Calu3 (cell line): Measurements from ENCODE around the gene PARD6B. TPM values are rescaled to one million over a fixed set of nuclear protein-coding genes. Genes with fewer than 3 reads are reported as not detected.

Source experiments
- BruUV-seq: library from RNA; stranded (reverse); fragments of 400-500 nt; replicated peaks from 2 replicates; lab custom pipeline; 2021; lab: Mats Ljungman, UMichigan
- CTCF ChIA-PET: fragments of 300-600 bp; sonication (Branson Sonifier 250); formaldehyde crosslinking; loops from one replicate; lab custom pipeline; 2022; ENCODE audit warnings: antibody characterized with exemption; lab: Charles Lee
- DNase-seq: peaks from one replicate; pipeline ENCODE4 v3.0.0; 2022
- H3K27ac Mint-ChIP-seq: one replicate; pipeline ENCODE4 v1.8.0; 2022; ENCODE audit warnings: mixed read lengths; ENCODE audit not compliant: unreplicated experiment
- H3K27me3 Mint-ChIP-seq: one replicate; pipeline ENCODE4 v1.8.0; 2022; ENCODE audit warnings: mixed read lengths; ENCODE audit not compliant: unreplicated experiment
- H3K36me3 Mint-ChIP-seq: one replicate; pipeline ENCODE4 v1.8.0; 2022; ENCODE audit warnings: mild to moderate bottlenecking, moderate library complexity, mixed read lengths; ENCODE audit not compliant: insufficient read depth, unreplicated experiment
- H3K4me1 Mint-ChIP-seq: one replicate; pipeline ENCODE4 v1.8.0; 2022; ENCODE audit warnings: mild to moderate bottlenecking, low read depth, mixed read lengths; ENCODE audit not compliant: unreplicated experiment
- H3K4me3 Mint-ChIP-seq: one replicate; pipeline ENCODE4 v1.8.0; 2022; ENCODE audit warnings: mild to moderate bottlenecking, low read depth, moderate library complexity, mixed read lengths; ENCODE audit not compliant: unreplicated experiment
- H3K9me3 Mint-ChIP-seq: one replicate; pipeline ENCODE4 v1.8.0; 2022; ENCODE audit warnings: low read depth, mixed read lengths; ENCODE audit not compliant: unreplicated experiment
- CTCF ChIP-seq: fragments of 200-600 bp; IDR thresholded peaks from one replicate; pipeline ENCODE4 v1.8.0; 2022; ENCODE audit warnings: antibody characterized with exemption; ENCODE audit not compliant: unreplicated experiment
- intact Hi-C: fragments of 100-400 bp; cut with micrococcal nuclease; formaldehyde crosslinking; loops from one replicate; pipeline ENCODE4 v1.10.0; 2022; ENCODE audit not compliant: unreplicated experiment
- total RNA-seq: library from RNA; stranded (reverse); gene quantifications from 2 replicates; pipeline ENCODE4 v1.2.3, GENCODE V29; 2022

Gene PARD6B
- total RNA-seq, 1 experiment from 2014 or later = 114 TPM

- intact Hi-C loops = no loop called here
- Mint-ChIP-seq H3K4me1 (peaks cover 22% of the 10 kb centered on the region), H3K27me3 (no peaks in the 10 kb centered on the region), H3K27ac (no peak overlapping the region), H3K4me3 (no peak overlapping the region), H3K9me3 (no peaks in the 10 kb centered on the region), H3K36me3 (no peaks in the 10 kb centered on the region)
- no TSS peak for BruUV-seq
- DNase-seq = no peak
- no peak for TF ChIP-seq CTCF
- CTCF ChIA-PET = interaction anchor here (0.5 to 1.4 kb wide), 3 partner anchors 11 to 123 kb away, joined by 3 to 5 read pairs (median 4); partner anchors contain the start of gene BCAS4
These were observed 52.0 kb downstream of the PARD6B start for GRCh38 chr20:50783390-50783789.

- no peaks in the 10 kb centered on the region for H3K36me3 Mint-ChIP-seq
- DNase-seq = no peak
- CTCF ChIA-PET = interaction anchor here (0.5 to 1.4 kb wide), 2 partner anchors 11 to 123 kb away, joined by 4 to 5 read pairs; partner anchors contain the start of gene BCAS4
- H3K9me3 Mint-ChIP-seq = no peaks in the 10 kb centered on the region
- no peak overlapping the region for H3K4me3 Mint-ChIP-seq
- intact Hi-C loops = no loop called here
- no peak overlapping the region for H3K27ac Mint-ChIP-seq
- TF ChIP-seq CTCF = no peak
- peaks cover 23% of the 10 kb centered on the region for H3K4me1 Mint-ChIP-seq
- H3K27me3 Mint-ChIP-seq = no peaks in the 10 kb centered on the region
- no TSS peak for BruUV-seq
These were observed 52.5 kb downstream of the PARD6B start for GRCh38 chr20:50783903-50784302.

DNA sequence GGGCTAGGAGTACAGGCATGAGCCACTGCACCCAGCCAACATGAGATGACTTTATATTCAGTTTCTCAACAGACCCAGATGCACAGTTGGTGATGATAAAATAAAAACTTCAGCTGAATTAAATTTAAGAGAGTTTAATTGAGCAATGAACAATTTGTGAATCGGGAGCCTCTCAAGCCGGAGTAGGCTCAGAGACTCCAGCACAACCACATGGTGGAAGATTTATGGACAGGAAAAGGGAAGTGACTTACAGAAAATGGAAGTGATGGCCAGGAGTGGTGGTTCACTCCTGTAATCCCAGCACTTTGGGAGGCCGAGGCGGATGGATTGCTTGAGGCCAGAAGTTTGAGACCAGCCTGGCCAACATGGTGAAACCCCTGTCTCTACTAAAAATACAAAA, 53.1 kb downstream of the PARD6B start:
- CTCF ChIA-PET = interaction anchor here (1.4 kb wide), 1 partner anchor 10 kb away, joined by 4 read pairs; the partner anchor contains the start of gene BCAS4
- no peak overlapping the region for H3K4me3 Mint-ChIP-seq
- no peaks in the 10 kb centered on the region for H3K9me3 Mint-ChIP-seq
- peaks cover 23% of the 10 kb centered on the region for H3K4me1 Mint-ChIP-seq
- no peaks in the 10 kb centered on the region for H3K36me3 Mint-ChIP-seq
- TF ChIP-seq CTCF = no peak
- no TSS peak for BruUV-seq
- no peaks in the 10 kb centered on the region for H3K27me3 Mint-ChIP-seq
- intact Hi-C loops = no loop called here
- no peak overlapping the region for H3K27ac Mint-ChIP-seq
- DNase-seq = no peak

DNA sequence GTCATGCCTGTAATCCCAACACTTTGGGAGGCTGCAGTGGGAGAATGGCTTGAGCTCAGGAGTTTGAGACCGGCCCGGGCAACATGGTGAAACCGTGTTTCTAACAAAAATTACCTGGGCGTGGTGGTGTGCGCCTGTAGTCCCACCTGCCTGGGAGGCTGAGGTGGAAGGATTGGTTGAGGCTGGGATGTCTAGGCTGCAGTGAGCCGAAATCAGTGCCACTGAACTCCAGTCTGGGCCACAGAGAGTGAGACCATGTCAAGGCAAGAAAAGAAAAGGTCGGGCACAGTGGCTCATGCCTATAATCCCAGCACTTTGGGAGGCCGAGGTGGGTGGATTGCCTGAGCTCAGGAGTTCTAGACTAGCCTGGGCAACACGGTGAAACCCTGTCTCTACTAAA, 55.3 kb downstream of the PARD6B start:
- Mint-ChIP-seq H3K4me1 (peaks cover 42% of the 10 kb centered on the region), H3K9me3 (no peaks in the 10 kb centered on the region), H3K27me3 (no peaks in the 10 kb centered on the region), H3K27ac (no peak overlapping the region), H3K4me3 (no peak overlapping the region), H3K36me3 (peaks cover 6% of the 10 kb centered on the region)
- BruUV-seq = no TSS peak
- CTCF ChIA-PET = interaction anchor here (1.4 to 3.4 kb wide), 4 partner anchors 21 to 161 kb away, joined by 4 to 41 read pairs (median 20); no protein-coding TSS in a partner anchor
- TF ChIP-seq CTCF = no peak
- DNase-seq = no peak
- intact Hi-C loops = loop anchor here (5.0 kb wide), 1 partner anchor 39 kb away; no protein-coding TSS in a partner anchor
